Astrocyte of the hippocampus (primary cell): ENCODE results near the gene CAMTA1.
"Not testable (repeated sequence)": the region's sequence is repeated elsewhere in the genome, so short reads cannot be mapped to it uniquely, and the experiment has no call there.

Experiments
- DNase-seq: peaks from one replicate; pipeline ENCODE4 v3.0.0; 2011; ENCODE audit warnings: low read depth, low spot score

Gene CAMTA1

GRCh38 chr1:7145947-7146346 lies 360.7 kb downstream of the CAMTA1 start:
- no peak for DNase-seq

DNA sequence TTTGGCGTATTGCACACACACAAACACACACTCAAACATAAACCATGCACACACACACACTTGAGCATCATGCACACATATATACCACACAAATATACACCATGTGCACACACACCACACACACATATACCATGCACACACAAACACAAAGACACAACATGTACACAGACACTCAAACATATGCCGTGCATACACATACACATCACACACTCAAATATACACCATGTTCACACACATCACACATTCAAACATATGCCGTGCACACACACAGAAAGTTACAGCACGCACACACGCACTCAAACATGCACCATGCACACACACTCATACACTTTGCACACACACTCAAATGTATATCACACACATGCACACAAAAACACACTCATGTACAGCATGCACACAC lies 361.5 kb downstream of the CAMTA1 start:
- DNase-seq = no peak

DNA sequence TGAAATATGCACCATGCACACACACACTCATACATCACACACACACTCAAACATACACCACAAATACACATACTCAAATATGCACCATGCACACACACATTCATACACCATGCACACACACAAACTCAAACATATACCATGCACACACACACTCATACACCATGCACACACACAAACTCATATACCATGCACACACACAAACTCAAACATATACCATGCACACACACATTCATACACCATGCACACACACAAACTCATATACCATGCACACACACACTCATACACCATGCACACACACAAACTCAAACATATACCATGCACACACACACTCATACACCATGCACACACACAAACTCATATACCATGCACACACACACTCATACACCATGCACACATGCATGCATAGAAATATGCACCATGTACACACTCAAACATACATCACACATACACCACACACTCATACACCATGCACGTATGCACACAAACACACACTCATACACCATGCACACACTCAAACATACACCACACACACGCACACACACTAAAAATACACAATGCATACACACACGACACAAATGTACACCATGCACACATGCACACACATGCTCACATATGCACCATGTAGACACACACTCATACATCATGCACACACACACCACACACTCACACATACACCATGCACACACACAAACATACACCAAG lies 362.5 kb downstream of the CAMTA1 start:
- DNase-seq = not testable (repeated sequence)

DNA sequence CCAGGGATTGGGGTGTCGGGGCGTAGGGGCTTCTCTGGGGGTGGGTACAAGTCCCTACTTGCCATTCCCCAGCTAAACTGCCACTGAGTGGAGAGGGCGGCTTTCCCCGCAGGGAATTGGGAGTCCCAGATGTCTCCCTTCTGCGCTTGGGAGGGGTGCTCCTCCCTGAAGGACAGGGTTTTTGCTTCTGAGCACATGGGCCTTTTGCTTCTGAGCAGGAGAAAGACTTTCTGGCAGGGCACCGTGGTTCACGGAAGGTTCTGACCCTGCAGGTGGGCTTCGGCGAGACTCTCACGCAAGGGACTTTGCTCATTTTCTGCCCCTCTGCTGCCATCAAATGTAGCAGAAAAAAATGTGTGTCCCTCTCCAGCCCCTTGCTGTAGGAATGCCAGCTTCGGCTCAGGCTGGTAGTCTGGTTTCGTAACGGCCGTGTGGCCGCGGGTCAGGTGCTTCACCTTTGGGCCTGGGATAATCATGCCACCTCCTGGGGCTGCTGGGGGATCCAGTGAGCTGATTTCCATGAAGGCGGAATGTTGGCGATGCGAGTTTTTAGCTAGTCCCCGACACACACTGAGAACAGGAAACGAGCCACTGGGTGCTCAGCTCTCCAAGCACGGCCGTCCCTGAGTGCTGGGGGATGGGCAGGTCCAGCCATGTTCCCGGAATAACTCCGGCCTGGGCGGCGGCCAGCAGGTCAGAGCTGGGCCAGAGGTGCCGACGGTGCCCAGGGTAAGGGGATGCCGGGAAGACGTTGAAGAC lies 364.0 kb downstream of the CAMTA1 start:
- DNase-seq = no peak

DNA sequence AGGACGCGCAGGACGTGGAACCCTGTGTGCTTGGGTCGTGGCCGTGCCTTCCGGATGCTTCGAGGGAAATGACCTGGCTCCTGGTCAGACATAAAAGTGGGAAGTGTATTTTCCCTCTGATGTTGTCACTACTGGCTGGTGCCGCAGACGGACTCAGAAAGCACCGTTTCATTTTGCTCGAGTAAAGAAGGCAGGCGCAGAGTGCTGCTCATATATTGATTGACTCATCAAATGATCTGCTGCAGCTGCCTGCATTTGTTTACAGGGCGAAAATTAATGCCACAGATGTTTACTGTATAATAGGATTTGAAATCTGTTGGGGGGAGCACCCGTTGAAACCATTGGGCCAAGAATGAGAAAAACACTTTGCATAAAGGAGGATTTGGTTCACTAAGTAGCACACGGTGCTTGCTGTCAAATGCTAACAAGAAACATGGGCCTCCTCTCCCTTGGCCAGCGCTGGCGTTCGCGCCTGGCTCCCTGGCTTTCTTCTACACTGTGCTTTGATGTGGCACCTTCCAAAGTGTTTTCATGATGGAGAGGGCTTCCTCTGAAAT lies 365.5 kb downstream of the CAMTA1 start:
- no peak for DNase-seq

GRCh38 chr1:7151978-7152377 lies 366.7 kb downstream of the CAMTA1 start:
- DNase-seq = no peak

DNA sequence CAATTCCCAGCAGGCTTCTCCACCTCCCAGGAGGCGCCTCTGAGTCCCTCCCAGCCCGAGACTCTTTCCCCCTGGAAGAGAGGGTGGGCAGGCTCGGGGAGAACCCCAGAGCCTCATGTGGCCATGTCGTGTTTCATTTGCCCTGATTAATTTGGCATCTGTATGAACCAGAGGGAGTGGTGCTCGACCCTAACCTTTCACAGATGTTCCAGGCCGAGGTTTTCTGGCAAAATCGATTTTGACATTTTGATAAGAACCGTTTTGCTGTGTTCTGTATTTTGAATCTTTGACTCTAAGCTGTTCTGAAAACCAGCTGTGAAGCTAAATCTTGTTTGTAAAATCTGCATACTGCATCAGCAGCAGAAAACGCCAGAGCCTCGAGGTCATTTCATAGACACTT lies 367.4 kb downstream of the CAMTA1 start:
- no peak for DNase-seq

GRCh38 chr1:7153464-7153863 lies 368.2 kb downstream of the CAMTA1 start:
- no peak for DNase-seq

DNA sequence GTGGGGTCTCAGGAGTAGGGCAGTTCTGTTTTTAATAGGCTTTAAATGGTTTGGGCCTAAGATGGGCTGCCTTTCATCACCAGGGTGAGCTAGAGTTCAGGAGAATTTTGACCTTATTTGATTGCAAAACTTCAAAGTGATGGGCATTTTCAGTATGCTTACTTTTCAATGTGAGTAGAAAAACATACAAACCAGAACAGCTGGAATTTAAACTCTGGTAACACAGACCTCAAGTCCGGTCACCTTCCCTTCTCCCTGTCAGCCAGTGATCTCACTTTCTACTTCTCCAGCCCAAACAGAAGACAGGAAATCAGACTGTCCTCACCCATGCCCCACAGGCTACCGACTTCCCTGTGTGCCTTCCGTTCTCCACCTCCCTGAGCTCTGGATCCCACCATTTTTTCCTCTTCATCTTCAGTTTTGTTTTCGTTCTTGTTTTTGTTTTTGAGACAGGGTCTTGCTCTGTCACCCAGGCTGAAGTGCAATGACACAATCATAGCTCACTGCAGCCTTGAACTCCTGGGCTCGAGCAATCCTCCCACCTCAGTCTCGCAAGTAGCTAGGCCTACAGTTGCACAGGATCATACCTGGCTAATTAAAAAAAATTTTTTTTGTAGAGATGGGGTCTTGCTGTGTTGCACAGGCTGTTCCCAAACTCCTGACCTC lies 374.0 kb downstream of the CAMTA1 start:
- DNase-seq = no peak

- DNase-seq = not testable (repeated sequence)
These were observed 383.3 kb downstream of the CAMTA1 start for GRCh38 chr1:7168554-7168953.

GRCh38 chr1:7171168-7171567 lies 385.9 kb downstream of the CAMTA1 start:
- DNase-seq = no peak

DNA sequence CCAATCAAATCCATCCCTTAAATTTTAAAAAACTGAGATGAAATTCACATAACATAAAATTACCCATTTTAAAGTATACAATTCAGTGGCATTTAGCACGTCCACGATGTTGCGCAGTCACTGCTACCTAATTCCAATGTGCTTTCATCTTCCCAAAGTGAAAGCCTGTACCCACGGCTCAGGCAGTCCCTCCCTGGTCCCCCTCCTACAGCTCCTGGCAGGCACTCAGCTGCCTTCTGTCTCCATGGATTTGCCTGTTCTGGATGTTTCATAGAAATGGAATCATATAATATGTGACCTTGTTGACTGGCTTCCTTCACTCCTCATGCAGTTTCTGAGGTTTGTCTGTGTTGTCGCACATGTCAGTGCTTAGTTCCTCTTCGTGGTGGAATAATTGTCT lies 386.3 kb downstream of the CAMTA1 start:
- no peak for DNase-seq

- DNase-seq = no peak
These were observed 387.6 kb downstream of the CAMTA1 start for GRCh38 chr1:7172804-7173203.

GRCh38 chr1:7174561-7174960 lies 389.3 kb downstream of the CAMTA1 start:
- no peak for DNase-seq

DNA sequence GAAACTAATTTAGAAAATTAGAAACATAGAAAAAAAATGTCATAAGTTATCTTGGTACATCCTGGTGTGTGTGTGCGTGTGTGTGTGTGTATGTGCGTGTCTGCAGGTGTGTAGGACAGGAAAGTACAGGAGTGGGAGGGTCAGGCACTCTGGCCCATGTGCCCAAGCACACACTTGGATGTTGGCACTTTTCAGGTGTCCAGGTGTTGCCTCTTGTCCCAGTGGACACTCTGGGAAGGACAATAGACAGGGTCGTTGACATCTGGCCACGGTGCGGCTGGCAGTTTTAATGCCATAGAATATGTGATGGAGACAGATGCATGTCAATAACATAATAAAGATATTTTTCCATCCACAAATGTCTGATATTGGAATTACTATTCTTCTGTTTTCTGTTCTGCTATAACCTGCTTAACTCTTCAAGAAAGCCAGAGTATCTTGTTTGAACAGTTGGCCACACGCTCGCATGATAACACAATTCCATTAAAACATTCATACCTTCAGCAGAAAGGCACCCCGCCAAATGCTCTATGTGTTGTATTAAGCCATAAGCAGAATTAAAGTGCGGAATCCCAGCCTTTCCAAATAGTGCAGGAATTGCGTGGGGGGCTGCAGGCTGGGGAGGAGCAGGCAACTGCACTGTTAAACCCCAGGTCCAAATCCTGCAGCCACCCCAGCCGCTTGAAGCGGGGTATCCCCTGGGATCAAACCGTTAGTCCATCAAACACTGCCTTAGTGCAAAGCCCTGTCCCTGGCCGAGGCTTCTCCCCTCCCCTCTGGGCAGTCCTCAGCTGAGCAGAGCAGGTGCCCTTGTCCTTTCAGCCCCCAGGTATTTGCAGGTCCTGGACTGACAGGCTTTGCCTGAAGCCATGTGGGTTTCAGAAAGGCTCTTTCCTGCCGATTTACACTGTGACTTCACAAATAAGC lies 390.0 kb downstream of the CAMTA1 start:
- DNase-seq = no peak

- DNase-seq = no peak
These were observed 391.8 kb downstream of the CAMTA1 start for GRCh38 chr1:7177021-7177420.

- no peak for DNase-seq
These were observed 392.3 kb downstream of the CAMTA1 start for GRCh38 chr1:7177438-7178146.

- no peak for DNase-seq
These were observed 393.1 kb downstream of the CAMTA1 start for GRCh38 chr1:7178336-7178735.

DNA sequence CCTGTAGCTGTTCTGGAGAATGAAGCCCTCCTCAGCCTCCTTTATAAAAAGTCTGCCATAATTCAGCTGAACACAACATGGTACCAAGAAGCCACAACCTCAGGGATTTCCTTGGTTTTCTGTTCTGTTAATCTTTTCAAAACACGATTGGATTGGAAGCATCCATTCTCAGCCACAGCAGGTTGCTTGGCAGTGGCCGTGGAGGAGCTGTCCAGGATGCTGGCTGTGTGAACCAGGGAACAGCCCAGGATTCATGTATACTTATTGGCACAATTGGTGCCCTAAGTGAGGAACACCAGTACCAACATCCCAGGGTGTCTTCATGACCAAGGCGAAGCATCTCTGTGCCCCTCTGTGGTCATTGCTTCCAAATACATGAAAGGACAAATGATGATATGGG lies 393.5 kb downstream of the CAMTA1 start:
- peak; percentile 5 for DNase-seq

- no peak for DNase-seq
These were observed 400.5 kb downstream of the CAMTA1 start for GRCh38 chr1:7185721-7186120.
